NT2/D1 (cell line): ENCODE measurements around the gene BMS1.
"Not testable (repeated sequence)": the region's sequence is repeated elsewhere in the genome, so short reads cannot be mapped to it uniquely, and the experiment has no call there.

Experiments used
- DNase-seq: peaks from one replicate; pipeline ENCODE4 v3.0.0-alpha.2; 2011; ENCODE audit warnings: low read depth, low spot score
- H3K27me3 ChIP-seq: 2 replicates; pipeline ENCODE4 v1.6.0; 2011; ENCODE audit warnings: mild to moderate bottlenecking; ENCODE audit not compliant: insufficient read length, insufficient read depth
- H3K36me3 ChIP-seq: 2 replicates; pipeline ENCODE4 v1.6.1; 2011; ENCODE audit warnings: mild to moderate bottlenecking, low read length, mixed read lengths; ENCODE audit not compliant: insufficient read depth, insufficient read length
- H3K4me1 ChIP-seq: 2 replicates; pipeline ENCODE4 v1.5.1; 2011; ENCODE audit not compliant: insufficient read depth, insufficient read length
- H3K4me3 ChIP-seq: 2 replicates; pipeline ENCODE4 v1.5.1; 2011; ENCODE audit warnings: low read depth; ENCODE audit not compliant: insufficient read length
- H3K9ac ChIP-seq: 2 replicates; pipeline ENCODE4 v1.6.0; 2011; ENCODE audit warnings: low read depth; ENCODE audit not compliant: insufficient read length
- H3K9me3 ChIP-seq: 2 replicates; pipeline ENCODE4 v1.5.1; 2011; ENCODE audit warnings: mild to moderate bottlenecking, low read length; ENCODE audit not compliant: insufficient read depth
- SUZ12 ChIP-seq: IDR thresholded peaks from 2 replicates; pipeline ENCODE4 v1.6.1; 2011; ENCODE audit not compliant: insufficient read length, insufficient read depth; ENCODE audit errors: extremely low read depth
- YY1 ChIP-seq: IDR thresholded peaks from 2 replicates; pipeline ENCODE4 v1.6.1; 2011; ENCODE audit not compliant: insufficient read length, insufficient read depth
- ZNF274 ChIP-seq: IDR thresholded peaks from 2 replicates; pipeline ENCODE4 v1.6.1; 2011; ENCODE audit warnings: mild to moderate bottlenecking, low read depth, low read length

Gene BMS1

GRCh38 chr10:42782446-42783180, at the start of gene BMS1:
Gene BMS1, plus strand, starts transcription at chr10:42782795. Its CDS starts 1,600 bp downstream, at chr10:42784395.
- Histone ChIP-seq H3K4me1 (peaks cover 5% of the 10 kb centered on the region), H3K9ac (peak within 1 kb of the TSS; percentile 93), H3K9me3 (no peaks in the 10 kb centered on the region), H3K27me3 (no peaks in the 10 kb centered on the region), H3K4me3 (peak within 1 kb of the TSS; percentile 89), H3K36me3 (peaks cover 42% of the 10 kb centered on the region)
- TF ChIP-seq YY1: peak; percentile 49
- no peak for TF ChIP-seq SUZ12
- peak; percentile 85 for DNase-seq

GRCh38 chr10:42734536-42734935, 48.1 kb upstream of the BMS1 start:
- Histone ChIP-seq H3K27me3 (no peaks in the 10 kb centered on the region), H3K9me3 (no peaks in the 10 kb centered on the region), H3K36me3 (no peaks in the 10 kb centered on the region), H3K9ac (no peak overlapping the region), H3K4me1 (no peaks in the 10 kb centered on the region), H3K4me3 (no peak overlapping the region)
- DNase-seq: no peak
- TF ChIP-seq SUZ12 (no peak), YY1 (no peak), ZNF274 (no peak)

GRCh38 chr10:42738679-42739078, 43.9 kb upstream of the BMS1 start:
- no peak for TF ChIP-seq ZNF274
- Histone ChIP-seq H3K4me3 (no peak overlapping the region), H3K9me3 (peaks cover 8% of the 10 kb centered on the region; the same call in 1 of the 2 replicates), H3K36me3 (no peaks in the 10 kb centered on the region), H3K4me1 (no peaks in the 10 kb centered on the region), H3K27me3 (no peaks in the 10 kb centered on the region), H3K9ac (no peak overlapping the region)
- no peak for DNase-seq

- not testable (repeated sequence) for H3K4me3 ChIP-seq, H3K9me3 ChIP-seq, H3K9ac ChIP-seq, H3K4me1 ChIP-seq, DNase-seq, H3K27me3 ChIP-seq, H3K36me3 ChIP-seq
Measured at GRCh38 chr10:42741536-42741935, 41.1 kb upstream of the BMS1 start.

GRCh38 chr10:42743697-42744096, 38.9 kb upstream of the BMS1 start:
- peaks cover 8% of the 10 kb centered on the region; the same call in 1 of the 2 replicates for H3K9me3 ChIP-seq
- TF ChIP-seq YY1 (no peak), ZNF274 (no peak), SUZ12 (no peak)
- H3K9ac ChIP-seq: no peak overlapping the region
- H3K4me1 ChIP-seq: no peaks in the 10 kb centered on the region
- DNase-seq: no peak
- no peaks in the 10 kb centered on the region for H3K27me3 ChIP-seq
- H3K36me3 ChIP-seq: no peaks in the 10 kb centered on the region
- H3K4me3 ChIP-seq: no peak overlapping the region

GRCh38 chr10:42744134-42744701, 38.4 kb upstream of the BMS1 start:
- Histone ChIP-seq H3K4me3 (no peak overlapping the region), H3K9me3 (peaks cover 8% of the 10 kb centered on the region; the same call in 1 of the 2 replicates), H3K4me1 (no peaks in the 10 kb centered on the region), H3K27me3 (no peaks in the 10 kb centered on the region), H3K36me3 (no peaks in the 10 kb centered on the region), H3K9ac (no peak overlapping the region)
- TF ChIP-seq YY1 (no peak), SUZ12 (no peak), ZNF274 (no peak)
- DNase-seq: no peak

- no peak for TF ChIP-seq YY1
- TF ChIP-seq SUZ12: no peak
- no peak for TF ChIP-seq ZNF274
- Histone ChIP-seq H3K36me3 (no peaks in the 10 kb centered on the region), H3K9ac (peak overlapping the region; percentile 56), H3K9me3 (no peaks in the 10 kb centered on the region), H3K27me3 (peaks cover 48% of the 10 kb centered on the region), H3K4me3 (peak overlapping the region; percentile 53), H3K4me1 (no peaks in the 10 kb centered on the region)
- DNase-seq: peak; percentile 50
Measured at GRCh38 chr10:42753126-42753506, 29.5 kb upstream of the BMS1 start.

GRCh38 chr10:42753507-42754154, 29.0 kb upstream of the BMS1 start:
- Histone ChIP-seq H3K9ac (peak overlapping the region; percentile 56), H3K9me3 (no peaks in the 10 kb centered on the region), H3K4me3 (peak overlapping the region; percentile 53), H3K4me1 (no peaks in the 10 kb centered on the region), H3K36me3 (no peaks in the 10 kb centered on the region), H3K27me3 (peaks cover 48% of the 10 kb centered on the region)
- DNase-seq: no peak
- TF ChIP-seq SUZ12 (no peak), YY1 (no peak), ZNF274 (no peak)
